ENCODE data around the gene BBS1. TPM values are rescaled to one million over a fixed set of nuclear protein-coding genes. Genes with fewer than 3 reads are reported as not detected.

Gene BBS1
- total RNA-seq, 1 experiment from 2014 or later: 47.1 TPM

DNA sequence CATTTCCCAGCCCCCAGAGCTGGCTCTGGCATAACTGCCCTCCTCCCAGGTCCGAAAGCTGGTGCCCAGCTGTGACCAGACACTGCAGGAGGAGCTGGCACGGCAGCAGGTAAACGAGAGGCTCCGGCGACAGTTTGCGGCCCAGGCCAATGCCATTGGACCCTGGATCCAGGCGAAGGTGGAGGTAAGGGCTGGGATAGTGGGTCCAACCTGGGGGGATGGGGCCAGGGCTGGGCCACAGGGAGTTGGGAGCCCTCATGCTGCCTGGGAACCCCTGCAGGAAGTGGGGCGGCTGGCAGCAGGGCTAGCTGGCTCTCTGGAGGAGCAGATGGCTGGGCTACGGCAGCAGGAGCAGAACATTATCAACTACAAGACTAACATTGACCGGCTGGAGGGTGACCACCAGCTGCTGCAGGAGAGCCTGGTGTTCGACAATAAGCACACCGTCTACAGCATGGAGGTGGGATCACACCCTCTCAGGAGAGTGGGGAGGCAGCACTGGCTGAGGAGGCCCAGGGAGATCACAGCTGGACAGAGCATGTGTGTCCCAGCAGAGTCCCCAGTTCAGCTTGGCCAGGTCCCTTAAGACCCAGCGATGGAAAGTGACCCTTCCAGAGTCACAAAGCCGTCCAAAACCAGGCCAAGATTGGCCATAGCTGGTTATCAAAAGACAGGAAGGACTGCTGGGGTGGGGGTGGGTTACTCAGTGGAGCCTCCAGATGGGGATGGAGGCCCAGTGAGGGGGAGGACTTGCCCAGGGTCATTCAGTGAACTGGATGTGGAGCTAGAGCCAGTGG, 50.9 kb downstream of the BBS1 start:
- intact Hi-C loops (cut with micrococcal nuclease; ENCODE audit: unreplicated experiment): no loop called here
- no TSS peak for BruUV-seq (replicated peaks)
- ChIA-PET POLR2A (interaction anchor here (1.4 kb wide), 1 partner anchor 55 kb away, joined by 3 read pairs; no protein-coding TSS in a partner anchor), CTCF (interaction anchor here (0.6 to 1.3 kb wide), 4 partner anchors 28 to 40 kb away, joined by 3 read pairs; no protein-coding TSS in a partner anchor)
- no peak overlapping the region for H3K4me3 Mint-ChIP-seq (ENCODE audit: unreplicated experiment)
- H3K9me3 Mint-ChIP-seq (ENCODE audit: unreplicated experiment): no peaks in the 10 kb centered on the region
- H3K36me3 Mint-ChIP-seq (ENCODE audit: insufficient read depth, unreplicated experiment): no peaks in the 10 kb centered on the region
- H3K4me1 Mint-ChIP-seq (ENCODE audit: low read depth, unreplicated experiment): no peaks in the 10 kb centered on the region
- H3K27me3 Mint-ChIP-seq (ENCODE audit: insufficient read depth, unreplicated experiment): no peaks in the 10 kb centered on the region
- Histone ChIP-seq H3K36me3 (ENCODE audit: control insufficient read depth, insufficient read depth, low read length) (no peaks in the 10 kb centered on the region), H3K27me3 (replicated peaks; ENCODE audit: control insufficient read depth, insufficient read depth, low read length) (no peaks in the 10 kb centered on the region), H3K4me1 (no peaks in the 10 kb centered on the region), H3K9me3 (no peaks in the 10 kb centered on the region), H3K4me3 (ENCODE audit: low read depth, low read length) (no peak overlapping the region)
- DNase-seq: no peak
- no peak overlapping the region for H3K27ac Mint-ChIP-seq (ENCODE audit: unreplicated experiment)
- TF ChIP-seq, protein P1, sequence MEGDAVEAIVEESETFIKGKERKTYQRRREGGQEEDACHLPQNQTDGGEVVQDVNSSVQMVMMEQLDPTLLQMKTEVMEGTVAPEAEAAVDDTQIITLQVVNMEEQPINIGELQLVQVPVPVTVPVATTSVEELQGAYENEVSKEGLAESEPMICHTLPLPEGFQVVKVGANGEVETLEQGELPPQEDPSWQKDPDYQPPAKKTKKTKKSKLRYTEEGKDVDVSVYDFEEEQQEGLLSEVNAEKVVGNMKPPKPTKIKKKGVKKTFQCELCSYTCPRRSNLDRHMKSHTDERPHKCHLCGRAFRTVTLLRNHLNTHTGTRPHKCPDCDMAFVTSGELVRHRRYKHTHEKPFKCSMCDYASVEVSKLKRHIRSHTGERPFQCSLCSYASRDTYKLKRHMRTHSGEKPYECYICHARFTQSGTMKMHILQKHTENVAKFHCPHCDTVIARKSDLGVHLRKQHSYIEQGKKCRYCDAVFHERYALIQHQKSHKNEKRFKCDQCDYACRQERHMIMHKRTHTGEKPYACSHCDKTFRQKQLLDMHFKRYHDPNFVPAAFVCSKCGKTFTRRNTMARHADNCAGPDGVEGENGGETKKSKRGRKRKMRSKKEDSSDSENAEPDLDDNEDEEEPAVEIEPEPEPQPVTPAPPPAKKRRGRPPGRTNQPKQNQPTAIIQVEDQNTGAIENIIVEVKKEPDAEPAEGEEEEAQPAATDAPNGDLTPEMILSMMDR (IDR thresholded peaks at IDR 0.05; ENCODE audit: insufficient read depth in 1 of 2, low read depth in 1 of 2, low read length in 1 of 2, severe bottlenecking in 1 of 2, unreplicated experiment in 1 of 2): no peak

DNA sequence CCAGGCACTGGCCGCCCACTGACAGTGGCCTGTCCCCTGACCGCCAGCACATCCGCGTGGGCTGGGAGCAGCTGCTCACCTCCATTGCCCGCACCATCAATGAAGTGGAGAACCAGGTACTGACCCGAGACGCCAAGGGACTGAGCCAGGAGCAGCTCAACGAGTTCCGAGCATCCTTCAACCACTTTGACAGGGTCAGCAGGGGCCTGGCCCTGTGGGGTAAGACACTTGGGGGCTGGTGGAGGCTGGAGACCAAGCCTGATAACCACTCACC, 51.5 kb downstream of the BBS1 start:
- Mint-ChIP-seq H3K4me3 (ENCODE audit: unreplicated experiment) (no peak overlapping the region), H3K4me1 (ENCODE audit: low read depth, unreplicated experiment) (no peaks in the 10 kb centered on the region), H3K27ac (ENCODE audit: unreplicated experiment) (no peak overlapping the region), H3K36me3 (ENCODE audit: insufficient read depth, unreplicated experiment) (no peaks in the 10 kb centered on the region), H3K27me3 (ENCODE audit: insufficient read depth, unreplicated experiment) (no peaks in the 10 kb centered on the region), H3K9me3 (ENCODE audit: unreplicated experiment) (no peaks in the 10 kb centered on the region)
- ChIA-PET POLR2A (interaction anchor here (1.4 kb wide), 1 partner anchor 54 kb away, joined by 3 read pairs; no protein-coding TSS in a partner anchor), CTCF (interaction anchor here (0.7 to 1.3 kb wide), 3 partner anchors 28 to 39 kb away, joined by 3 read pairs; no protein-coding TSS in a partner anchor)
- no peak for DNase-seq
- TF ChIP-seq, protein P1 (IDR thresholded peaks at IDR 0.05; ENCODE audit: insufficient read depth in 1 of 2, low read depth in 1 of 2, low read length in 1 of 2, severe bottlenecking in 1 of 2, unreplicated experiment in 1 of 2): no peak
- no TSS peak for BruUV-seq (replicated peaks)
- Histone ChIP-seq H3K4me1 (no peaks in the 10 kb centered on the region), H3K36me3 (ENCODE audit: control insufficient read depth, insufficient read depth, low read length) (no peaks in the 10 kb centered on the region), H3K4me3 (ENCODE audit: low read depth, low read length) (no peak overlapping the region), H3K9me3 (no peaks in the 10 kb centered on the region), H3K27me3 (replicated peaks; ENCODE audit: control insufficient read depth, insufficient read depth, low read length) (no peaks in the 10 kb centered on the region)
- intact Hi-C loops (cut with micrococcal nuclease; ENCODE audit: unreplicated experiment): no loop called here

- Mint-ChIP-seq H3K27me3 (ENCODE audit: insufficient read depth, unreplicated experiment) (no peaks in the 10 kb centered on the region), H3K4me3 (ENCODE audit: unreplicated experiment) (no peak overlapping the region), H3K27ac (ENCODE audit: unreplicated experiment) (no peak overlapping the region), H3K9me3 (ENCODE audit: unreplicated experiment) (no peaks in the 10 kb centered on the region), H3K36me3 (ENCODE audit: insufficient read depth, unreplicated experiment) (no peaks in the 10 kb centered on the region), H3K4me1 (ENCODE audit: low read depth, unreplicated experiment) (no peaks in the 10 kb centered on the region)
- TF ChIP-seq, protein P1 (IDR thresholded peaks at IDR 0.05; ENCODE audit: insufficient read depth in 1 of 2, low read depth in 1 of 2, low read length in 1 of 2, severe bottlenecking in 1 of 2, unreplicated experiment in 1 of 2): no peak
- H3K9me3 ChIP-seq: no peaks in the 10 kb centered on the region
- no peak overlapping the region for H3K4me3 ChIP-seq (ENCODE audit: low read depth, low read length)
- CTCF ChIA-PET: interaction anchor here (0.7 to 1.3 kb wide), 3 partner anchors 27 to 39 kb away, joined by 3 read pairs; no protein-coding TSS in a partner anchor
- POLR2A ChIA-PET: interaction anchor here (1.4 kb wide), 1 partner anchor 54 kb away, joined by 3 read pairs; no protein-coding TSS in a partner anchor
- no peaks in the 10 kb centered on the region for H3K4me1 ChIP-seq
- BruUV-seq (replicated peaks): no TSS peak
- no peak for DNase-seq
- intact Hi-C loops (cut with micrococcal nuclease; ENCODE audit: unreplicated experiment): no loop called here
- H3K27me3 ChIP-seq (replicated peaks; ENCODE audit: control insufficient read depth, insufficient read depth, low read length): no peaks in the 10 kb centered on the region
- no peaks in the 10 kb centered on the region for H3K36me3 ChIP-seq (ENCODE audit: control insufficient read depth, insufficient read depth, low read length)
Observed at GRCh38 chr11:66562275-66562674, 51.8 kb downstream of the BBS1 start.

Measured in Caco-2 (cell line).